Right lobe of liver (tissue), 4 donors: ENCODE measurements around the gene PCK2.

ENCODE experiments used
- CTCF ChIP-seq, 4 donors: fragments of 200-600 bp in 3 of 4; fragments of 450-650 bp in 1 of 4; IDR thresholded peaks; one replicate each; pipeline versions ENCODE4 v1.5.1 to v1.8.0; 2016 to 2022; ENCODE audit warnings: antibody characterized with exemption in 4 of 4, mild to moderate bottlenecking in 2 of 4
- POLR2A ChIP-seq: fragments of 450-650 bp; IDR thresholded peaks from one replicate; pipeline ENCODE4 v1.6.1; 2017; ENCODE audit warnings: antibody characterized with exemption, mild to moderate bottlenecking
- donor health status: DM: no; HTN: no; CAD: no.
- donor health status: DM: no; HTN: no; CAD: no.
- donor health status: DM: no; HTN: yes; CAD: no.

- TF ChIP-seq CTCF (IDR thresholded peaks at IDR 0.05) = no peak
- no peak for TF ChIP-seq POLR2A
These were observed 25.2 kb upstream of the PCK2 start for GRCh38 chr14:24068711-24069410.
